AG04449 (cell line): ENCODE data around the gene IPO11.
"Not testable (repeated sequence)": the region's sequence is repeated elsewhere in the genome, so short reads cannot be mapped to it uniquely, and the experiment has no call there.

ENCODE experiments used
- CTCF ChIA-PET: fragments of 350-600 bp; formaldehyde crosslinking; extraction: SDS; loops from one replicate; lab custom pipeline; 2021; ENCODE audit warnings: antibody characterized with exemption; lab: Yijun Ruan, JAX
- POLR2A ChIA-PET: fragments of 400-600, 350-600 bp; formaldehyde crosslinking; extraction: SDS; loops from one replicate; lab custom pipeline; 2020; ENCODE audit warnings: antibody characterized with exemption, inconsistent platforms; lab: Yijun Ruan, JAX
- DNase-seq: peaks from one replicate; pipeline ENCODE4 v3.0.0-alpha.2; 2010; ENCODE audit warnings: low read depth, low spot score
- H3K4me3 ChIP-seq: 2 replicates; pipeline ENCODE4 v1.5.1; 2011; ENCODE audit warnings: low read depth, mild to moderate bottlenecking, control low read depth, low read length
- TF ChIP-seq, protein P1 (sequence below): IDR thresholded peaks from one replicate; pipeline ENCODE4 v1.5.1; 2011; ENCODE audit warnings: mild to moderate bottlenecking, moderate library complexity, low read length, control low read depth, inconsistent platforms; ENCODE audit not compliant: insufficient read depth; ENCODE audit errors: missing control alignments

IPO11 gene

GRCh38 chr5:62661126-62661525 lies 248.6 kb downstream of the IPO11 start:
- no peak overlapping the region for H3K4me3 ChIP-seq
- no peak for DNase-seq
- TF ChIP-seq, protein P1, sequence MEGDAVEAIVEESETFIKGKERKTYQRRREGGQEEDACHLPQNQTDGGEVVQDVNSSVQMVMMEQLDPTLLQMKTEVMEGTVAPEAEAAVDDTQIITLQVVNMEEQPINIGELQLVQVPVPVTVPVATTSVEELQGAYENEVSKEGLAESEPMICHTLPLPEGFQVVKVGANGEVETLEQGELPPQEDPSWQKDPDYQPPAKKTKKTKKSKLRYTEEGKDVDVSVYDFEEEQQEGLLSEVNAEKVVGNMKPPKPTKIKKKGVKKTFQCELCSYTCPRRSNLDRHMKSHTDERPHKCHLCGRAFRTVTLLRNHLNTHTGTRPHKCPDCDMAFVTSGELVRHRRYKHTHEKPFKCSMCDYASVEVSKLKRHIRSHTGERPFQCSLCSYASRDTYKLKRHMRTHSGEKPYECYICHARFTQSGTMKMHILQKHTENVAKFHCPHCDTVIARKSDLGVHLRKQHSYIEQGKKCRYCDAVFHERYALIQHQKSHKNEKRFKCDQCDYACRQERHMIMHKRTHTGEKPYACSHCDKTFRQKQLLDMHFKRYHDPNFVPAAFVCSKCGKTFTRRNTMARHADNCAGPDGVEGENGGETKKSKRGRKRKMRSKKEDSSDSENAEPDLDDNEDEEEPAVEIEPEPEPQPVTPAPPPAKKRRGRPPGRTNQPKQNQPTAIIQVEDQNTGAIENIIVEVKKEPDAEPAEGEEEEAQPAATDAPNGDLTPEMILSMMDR = no peak
- ChIA-PET POLR2A (no interaction called here), CTCF (no interaction called here)

GRCh38 chr5:62662521-62662920 lies 250.0 kb downstream of the IPO11 start:
- DNase-seq = no peak
- ChIA-PET POLR2A (no interaction called here), CTCF (no interaction called here)
- TF ChIP-seq, protein P1 = no peak
- no peak overlapping the region for H3K4me3 ChIP-seq

DNA sequence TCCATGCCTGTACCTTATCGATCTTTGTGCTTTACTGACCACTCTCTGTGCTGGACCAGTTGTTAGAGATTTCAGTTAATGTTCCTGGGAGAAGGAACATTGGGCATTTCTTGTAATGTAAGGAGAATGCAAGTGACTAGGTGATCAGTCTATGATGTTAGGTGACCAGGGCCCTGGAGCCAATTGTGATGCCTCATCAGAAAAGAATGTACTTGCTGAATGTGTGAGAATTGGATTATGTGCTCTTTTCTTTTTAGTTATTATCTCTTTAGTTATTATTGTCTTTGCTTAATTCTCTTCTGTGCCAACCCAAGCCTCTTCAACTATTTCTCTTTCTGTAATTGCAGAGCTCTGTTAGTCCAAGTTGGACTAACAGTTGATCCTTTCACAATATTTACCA lies 258.9 kb downstream of the IPO11 start:
- CTCF ChIA-PET = no interaction called here
- no peak for DNase-seq
- no peak overlapping the region for H3K4me3 ChIP-seq
- TF ChIP-seq, protein P1 = no peak
- POLR2A ChIA-PET = no interaction called here

- CTCF ChIA-PET, POLR2A ChIA-PET, H3K4me3 ChIP-seq, DNase-seq: not testable (repeated sequence)
These were observed 264.0 kb downstream of the IPO11 start for GRCh38 chr5:62676596-62676995.
